T-helper 17 cell (primary cell): ENCODE results near the gene CALY. TPM values are rescaled to one million over a fixed set of nuclear protein-coding genes. Genes with fewer than 3 reads are reported as not detected.
A peak's percentile ranks its signal among the peaks of the same experiment; 100 is the strongest.
"Not testable (repeated sequence)": the region's sequence is repeated elsewhere in the genome, so short reads cannot be mapped to it uniquely, and the experiment has no call there.

ENCODE experiments used
- ATAC-seq: fragments of 150-1000 bp; cut with Tn5 transposase; 2 replicates; pipeline ENCODE4 v1.10.0; 2021; ENCODE audit warnings: mild to moderate bottlenecking, moderate library complexity
- DNase-seq, 3 donors: peaks; one replicate each; pipeline versions ENCODE4 v3.0.0 to v3.0.0-alpha.2; 2020 to 2021
- H3K9me3 ChIP-seq: one replicate; pipeline ENCODE4 v1.7.0; 2013; ENCODE audit warnings: low read length, mild to moderate bottlenecking; ENCODE audit not compliant: control insufficient read depth, poor library complexity, severe bottlenecking
- H3K27ac Mint-ChIP-seq: one replicate; pipeline ENCODE4 v1.8.0; 2022; ENCODE audit warnings: mild to moderate bottlenecking, moderate library complexity, mixed read lengths
- H3K27me3 Mint-ChIP-seq: one replicate; pipeline ENCODE4 v1.8.0; 2022; ENCODE audit warnings: mixed read lengths
- H3K36me3 Mint-ChIP-seq: one replicate; pipeline ENCODE4 v1.8.0; 2022; ENCODE audit warnings: low read depth, mixed read lengths
- H3K4me1 Mint-ChIP-seq: one replicate; pipeline ENCODE4 v1.8.0; 2022; ENCODE audit warnings: mild to moderate bottlenecking, mixed read lengths
- H3K4me3 Mint-ChIP-seq: one replicate; pipeline ENCODE4 v1.8.0; 2022; ENCODE audit warnings: mild to moderate bottlenecking, moderate library complexity, mixed read lengths
- total RNA-seq, 4 donors: library from RNA in 2 of 4; stranded (reverse) in 2 of 4; gene quantifications; one replicate each; pipeline ENCODE4 v1.2.3 and lab custom pipeline; 2022 to 2026

CALY gene
- total RNA-seq, 2 donors from 2014 or later = 0.96 to 1.9 TPM

GRCh38 chr10:133375357-133376115 is 38.8 kb upstream of the CALY start:
- H3K36me3 Mint-ChIP-seq = no peaks in the 10 kb centered on the region
- H3K4me1 Mint-ChIP-seq = peaks cover 6% of the 10 kb centered on the region
- no peaks in the 10 kb centered on the region for H3K9me3 ChIP-seq
- H3K27ac Mint-ChIP-seq = no peak overlapping the region
- no peaks in the 10 kb centered on the region for H3K27me3 Mint-ChIP-seq
- ATAC-seq = no peak
- DNase-seq = no peak
- no peak overlapping the region for H3K4me3 Mint-ChIP-seq

- H3K4me1 Mint-ChIP-seq = peaks cover 6% of the 10 kb centered on the region
- H3K27me3 Mint-ChIP-seq = no peaks in the 10 kb centered on the region
- DNase-seq = peak; percentile 89 to 94 (median 93)
- ATAC-seq = peak; percentile 99
- no peaks in the 10 kb centered on the region for H3K9me3 ChIP-seq
- H3K36me3 Mint-ChIP-seq = no peaks in the 10 kb centered on the region
- H3K27ac Mint-ChIP-seq = peak within 1 kb of the TSS; percentile 53
- peak within 1 kb of the TSS; percentile 90 for H3K4me3 Mint-ChIP-seq
These were observed 36.7 kb upstream of the CALY start, which contains the start of gene ECHS1 for GRCh38 chr10:133373174-133374090. Gene ECHS1, minus strand, starts transcription at chr10:133373354. Its CDS starts 21 bp downstream, at chr10:133373333.

- DNase-seq (no peak), ATAC-seq (no peak)
- H3K4me1 Mint-ChIP-seq = peaks cover 9% of the 10 kb centered on the region
- H3K27me3 Mint-ChIP-seq = no peaks in the 10 kb centered on the region
- peak overlapping the region; percentile 90 for H3K4me3 Mint-ChIP-seq
- H3K36me3 Mint-ChIP-seq = no peaks in the 10 kb centered on the region
- peak overlapping the region; percentile 49 for H3K27ac Mint-ChIP-seq
- no peaks in the 10 kb centered on the region for H3K9me3 ChIP-seq
These were observed 35.8 kb upstream of the CALY start for GRCh38 chr10:133372507-133372906.

GRCh38 chr10:133370030-133370786 is 33.5 kb upstream of the CALY start:
- no peak for ATAC-seq
- Mint-ChIP-seq H3K27me3 (no peaks in the 10 kb centered on the region), H3K36me3 (no peaks in the 10 kb centered on the region), H3K4me3 (no peak overlapping the region), H3K4me1 (peaks cover 6% of the 10 kb centered on the region), H3K27ac (no peak overlapping the region)
- DNase-seq = no peak
- no peaks in the 10 kb centered on the region for H3K9me3 ChIP-seq

GRCh38 chr10:133368153-133368552 is 31.5 kb upstream of the CALY start:
- H3K9me3 ChIP-seq = no peaks in the 10 kb centered on the region
- Mint-ChIP-seq H3K36me3 (no peaks in the 10 kb centered on the region), H3K27ac (no peak overlapping the region), H3K4me1 (peaks cover 3% of the 10 kb centered on the region), H3K27me3 (no peaks in the 10 kb centered on the region), H3K4me3 (peak overlapping the region; percentile 36)
- ATAC-seq (no peak), DNase-seq (no peak)

GRCh38 chr10:133367461-133367860 is 30.8 kb upstream of the CALY start:
- H3K27me3 Mint-ChIP-seq, DNase-seq, H3K4me3 Mint-ChIP-seq, H3K27ac Mint-ChIP-seq, H3K4me1 Mint-ChIP-seq, H3K36me3 Mint-ChIP-seq, H3K9me3 ChIP-seq, ATAC-seq: not testable (repeated sequence)

- no peak overlapping the region for H3K27ac Mint-ChIP-seq
These were observed 30.1 kb upstream of the CALY start for GRCh38 chr10:133366751-133367150.

GRCh38 chr10:133366130-133366478 is 29.4 kb upstream of the CALY start:
- DNase-seq (no peak), ATAC-seq (no peak)
- peaks cover 14% of the 10 kb centered on the region for H3K4me1 Mint-ChIP-seq
- no peaks in the 10 kb centered on the region for H3K27me3 Mint-ChIP-seq
- no peak overlapping the region for H3K4me3 Mint-ChIP-seq
- H3K36me3 Mint-ChIP-seq = no peaks in the 10 kb centered on the region
- H3K27ac Mint-ChIP-seq = no peak overlapping the region
- H3K9me3 ChIP-seq = no peaks in the 10 kb centered on the region

More at GRCh38 chr10:133366751-133367150, 30.1 kb upstream of the CALY start:
- Mint-ChIP-seq H3K4me3 (no peak overlapping the region), H3K27me3 (no peaks in the 10 kb centered on the region), H3K4me1 (peaks cover 9% of the 10 kb centered on the region), H3K36me3 (no peaks in the 10 kb centered on the region)
- ATAC-seq = no peak
- DNase-seq = no peak
- H3K9me3 ChIP-seq = no peaks in the 10 kb centered on the region

- Mint-ChIP-seq H3K4me1 (peaks cover 14% of the 10 kb centered on the region), H3K27ac (no peak overlapping the region), H3K36me3 (no peaks in the 10 kb centered on the region), H3K4me3 (no peak overlapping the region), H3K27me3 (no peaks in the 10 kb centered on the region)
- H3K9me3 ChIP-seq = no peaks in the 10 kb centered on the region
- no peak for ATAC-seq
- DNase-seq = no peak
These were observed 28.9 kb upstream of the CALY start for GRCh38 chr10:133365461-133366129.

GRCh38 chr10:133364645-133365431 is 28.1 kb upstream of the CALY start:
- Mint-ChIP-seq H3K27me3 (no peaks in the 10 kb centered on the region), H3K36me3 (no peaks in the 10 kb centered on the region), H3K4me3 (no peak overlapping the region), H3K4me1 (peaks cover 14% of the 10 kb centered on the region), H3K27ac (no peak overlapping the region)
- H3K9me3 ChIP-seq = no peaks in the 10 kb centered on the region
- ATAC-seq = no peak
- no peak for DNase-seq

GRCh38 chr10:133362846-133363245 is 26.1 kb upstream of the CALY start:
- no peak for ATAC-seq
- no peaks in the 10 kb centered on the region for H3K27me3 Mint-ChIP-seq
- DNase-seq = no peak
- H3K4me3 Mint-ChIP-seq = no peak overlapping the region
- H3K4me1 Mint-ChIP-seq = peaks cover 12% of the 10 kb centered on the region
- no peaks in the 10 kb centered on the region for H3K36me3 Mint-ChIP-seq
- H3K9me3 ChIP-seq = no peaks in the 10 kb centered on the region
- H3K27ac Mint-ChIP-seq = no peak overlapping the region
